AG08395 (cell line): Measurements from ENCODE around the gene SNTA1.
"Not testable (repeated sequence)": the region's sequence is repeated elsewhere in the genome, so short reads cannot be mapped to it uniquely, and the experiment has no call there.

ENCODE experiments used
- DNase-seq: peaks from one replicate; pipeline ENCODE4 v3.0.0; 2012; ENCODE audit warnings: mixed read lengths, low spot score

Gene SNTA1

GRCh38 chr20:33465481-33466302, 22.1 kb upstream of the SNTA1 start:
- no peak for DNase-seq

DNA sequence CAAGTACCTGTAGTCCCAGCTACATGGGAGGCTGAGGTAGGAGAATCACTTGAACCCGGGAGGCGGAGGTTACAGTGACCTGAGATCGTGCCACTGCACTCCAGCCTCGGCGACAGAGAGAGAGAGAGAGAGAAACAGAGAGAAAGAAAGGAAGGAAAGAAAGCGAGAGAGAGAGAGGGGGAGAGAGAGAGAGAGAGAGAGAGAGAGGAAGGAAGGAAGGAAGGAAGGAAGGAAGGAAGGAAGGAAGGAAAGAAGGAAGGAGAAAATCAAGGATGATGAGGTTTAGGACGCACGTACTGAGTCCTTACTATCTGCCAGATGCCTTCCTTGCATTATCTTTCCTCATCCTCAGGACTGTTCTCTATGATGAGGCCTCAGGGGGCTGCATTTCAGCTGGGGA, 21.2 kb upstream of the SNTA1 start:
- DNase-seq = not testable (repeated sequence)

GRCh38 chr20:33463332-33464101, 20.0 kb upstream of the SNTA1 start:
- no peak for DNase-seq

DNA sequence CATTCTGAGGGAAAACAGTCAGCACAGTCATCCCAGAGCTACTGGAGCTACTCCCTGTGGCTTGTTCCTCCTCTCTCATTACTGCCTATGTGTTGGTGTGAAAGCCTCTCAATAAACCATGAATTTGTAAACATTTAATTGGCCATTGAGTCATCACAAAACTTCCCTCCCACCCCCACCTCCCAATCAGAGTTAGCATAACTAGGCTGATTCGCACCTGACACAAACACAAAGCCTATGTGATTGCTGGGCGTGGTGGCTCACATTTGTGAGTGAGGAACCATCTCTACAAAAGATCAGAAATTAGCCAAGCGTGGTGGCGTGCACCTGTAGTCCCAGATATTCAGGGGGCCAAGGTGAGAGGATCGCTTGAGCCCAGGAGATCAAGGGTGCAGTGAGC, 17.1 kb upstream of the SNTA1 start:
- no peak for DNase-seq

- DNase-seq = no peak
These were observed 16.0 kb upstream of the SNTA1 start for GRCh38 chr20:33459599-33459998.

- peak; percentile 82 for DNase-seq
These were observed 13.5 kb upstream of the SNTA1 start for GRCh38 chr20:33456916-33457642.

DNA sequence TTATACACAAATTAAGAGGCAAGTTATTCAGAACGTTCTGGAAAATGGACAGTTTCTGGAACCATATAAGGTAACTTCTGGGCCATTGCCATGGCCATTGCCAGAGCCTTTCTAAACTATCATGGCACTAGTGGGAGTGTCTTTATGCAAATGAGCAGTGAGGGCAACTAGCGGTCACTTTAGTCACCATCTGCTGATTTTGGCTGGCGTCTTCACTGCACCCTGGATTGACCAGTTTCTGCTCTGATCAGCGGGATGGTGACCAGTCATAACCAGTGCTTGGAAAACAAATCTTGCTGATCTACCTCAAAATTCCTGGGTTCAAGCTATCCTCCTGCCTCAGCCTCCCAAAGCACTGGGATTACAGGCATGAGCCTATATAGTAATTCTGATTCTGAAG, 7.3 kb upstream of the SNTA1 start:
- no peak for DNase-seq

GRCh38 chr20:33445881-33446625, 2.5 kb upstream of the SNTA1 start:
- no peak for DNase-seq

DNA sequence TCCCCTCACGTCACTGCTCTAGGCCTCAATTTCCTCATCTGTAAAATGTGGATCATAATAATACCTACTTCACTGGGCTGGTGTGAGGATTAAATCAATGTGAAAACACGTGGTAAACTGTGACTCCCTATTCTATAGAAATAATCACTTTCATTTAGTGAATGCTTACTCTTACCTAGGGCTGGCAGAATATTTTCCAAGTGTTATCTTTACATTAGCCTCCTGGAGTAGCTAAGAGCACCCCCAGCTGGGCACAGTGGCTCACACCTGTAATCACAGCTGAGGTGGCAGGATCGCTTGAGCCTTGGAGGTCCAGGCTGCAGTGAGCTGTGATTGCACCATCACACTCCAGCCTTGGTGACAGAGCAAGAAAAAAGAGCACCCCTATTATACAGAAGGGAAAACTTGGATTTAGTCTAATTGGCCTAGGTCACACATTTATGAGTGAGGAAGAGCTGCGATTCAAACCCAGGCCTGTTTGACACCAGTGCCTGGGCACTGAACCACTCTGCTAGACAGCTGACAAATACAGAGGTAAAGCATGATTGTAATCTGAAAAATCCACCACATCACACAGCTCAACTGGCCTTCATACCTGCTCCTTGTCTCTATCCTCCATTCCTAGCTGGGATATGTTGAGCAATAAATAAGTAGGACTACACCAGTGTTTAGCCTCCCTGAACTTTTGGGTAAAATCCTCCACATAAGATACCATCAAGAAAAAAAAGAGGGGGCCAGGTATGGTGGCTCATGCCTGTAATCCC, 1.4 kb upstream of the SNTA1 start:
- no peak for DNase-seq

DNA sequence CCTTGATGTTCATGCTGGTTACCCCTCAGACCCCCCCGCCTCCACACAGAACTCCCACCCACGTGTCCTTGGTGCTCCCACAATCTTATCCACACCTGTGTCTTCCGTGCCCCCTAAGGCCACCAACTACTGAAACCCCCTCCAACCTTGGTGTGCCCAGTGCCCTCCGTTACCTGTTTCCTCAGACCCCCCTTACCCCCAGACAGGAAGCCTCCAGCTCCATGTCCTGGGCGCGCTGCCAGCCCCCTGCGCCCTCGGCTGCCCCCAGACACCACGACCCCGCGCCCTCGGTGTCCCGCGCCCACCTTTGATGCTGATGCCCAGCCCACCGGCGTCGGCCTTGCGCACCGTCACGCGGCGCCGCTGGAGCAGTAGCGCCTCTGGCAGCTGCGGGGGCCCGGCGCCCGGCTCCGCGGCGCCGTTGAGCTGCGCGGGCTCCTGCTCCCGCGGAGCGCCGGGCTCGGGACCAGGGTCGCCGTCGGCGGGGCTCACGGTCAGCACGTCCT, 504 bp downstream of the SNTA1 start:
- DNase-seq = no peak

DNA sequence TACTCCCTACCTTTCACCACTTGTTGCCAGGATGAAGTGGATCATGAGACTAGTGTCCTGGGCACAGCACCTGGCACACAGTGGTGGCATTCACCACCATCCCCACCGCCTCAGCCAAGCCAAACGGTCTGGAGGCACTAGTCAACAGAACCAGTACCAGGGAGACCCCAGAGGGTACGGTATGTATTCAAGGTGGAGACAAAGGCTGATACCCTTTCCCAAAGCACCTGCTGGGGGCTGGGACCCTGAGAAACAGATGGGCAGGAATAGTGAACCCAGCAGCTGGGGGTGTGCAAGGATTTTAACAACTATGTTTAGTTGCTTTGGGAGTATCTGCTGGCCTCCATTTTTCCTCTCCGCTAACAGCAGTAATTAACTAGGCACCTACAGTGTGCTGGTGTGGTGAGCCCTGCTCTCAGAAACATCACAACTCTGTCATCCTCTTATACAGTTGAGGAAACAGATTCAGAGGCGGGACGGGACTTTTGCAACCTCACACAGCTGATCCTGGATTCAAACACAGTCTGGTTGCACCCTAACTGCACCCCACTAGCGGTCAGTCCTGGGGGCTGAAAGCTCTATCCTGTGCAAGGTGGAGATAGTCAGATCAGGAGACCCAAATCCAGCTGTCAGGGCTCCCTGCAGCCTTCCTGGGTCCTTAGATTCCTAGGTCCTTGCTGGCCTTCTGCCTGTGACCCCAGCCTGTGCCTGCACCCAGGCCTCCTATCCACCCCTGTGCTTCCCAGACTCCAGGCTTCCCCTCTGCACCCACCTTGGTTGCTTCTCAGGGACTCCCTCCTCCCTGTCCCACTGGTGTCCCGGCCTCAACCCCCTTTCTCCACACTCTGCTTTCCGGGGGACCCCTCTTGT, 1.2 kb downstream of the SNTA1 start:
- no peak for DNase-seq

GRCh38 chr20:33441142-33441955, 2.2 kb downstream of the SNTA1 start:
- DNase-seq = no peak

- not testable (repeated sequence) for DNase-seq
These were observed 3.0 kb downstream of the SNTA1 start for GRCh38 chr20:33440562-33440961.

DNA sequence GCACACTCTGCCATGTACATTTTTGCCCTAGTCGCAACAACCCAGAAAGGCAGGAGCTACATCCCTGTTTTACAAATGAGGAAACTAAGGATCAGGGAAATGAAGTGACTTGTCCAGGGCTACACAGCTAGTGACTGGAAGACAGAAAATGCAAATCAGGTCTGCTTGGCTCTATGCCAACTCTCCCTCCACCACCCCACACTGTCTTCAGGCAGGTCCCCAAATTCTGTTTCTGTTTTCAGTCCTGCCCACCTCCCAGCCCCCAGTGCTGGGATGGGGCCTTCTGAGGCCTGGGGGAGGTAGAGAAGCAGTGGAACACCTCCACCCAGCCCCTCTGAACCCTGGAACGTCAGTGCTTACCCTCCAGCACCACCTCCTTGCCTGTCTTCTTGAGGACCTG, 5.1 kb downstream of the SNTA1 start:
- DNase-seq = no peak

GRCh38 chr20:33437141-33437911, 6.2 kb downstream of the SNTA1 start:
- peak; percentile 40 for DNase-seq

GRCh38 chr20:33434434-33434833, 9.1 kb downstream of the SNTA1 start:
- DNase-seq = no peak

DNA sequence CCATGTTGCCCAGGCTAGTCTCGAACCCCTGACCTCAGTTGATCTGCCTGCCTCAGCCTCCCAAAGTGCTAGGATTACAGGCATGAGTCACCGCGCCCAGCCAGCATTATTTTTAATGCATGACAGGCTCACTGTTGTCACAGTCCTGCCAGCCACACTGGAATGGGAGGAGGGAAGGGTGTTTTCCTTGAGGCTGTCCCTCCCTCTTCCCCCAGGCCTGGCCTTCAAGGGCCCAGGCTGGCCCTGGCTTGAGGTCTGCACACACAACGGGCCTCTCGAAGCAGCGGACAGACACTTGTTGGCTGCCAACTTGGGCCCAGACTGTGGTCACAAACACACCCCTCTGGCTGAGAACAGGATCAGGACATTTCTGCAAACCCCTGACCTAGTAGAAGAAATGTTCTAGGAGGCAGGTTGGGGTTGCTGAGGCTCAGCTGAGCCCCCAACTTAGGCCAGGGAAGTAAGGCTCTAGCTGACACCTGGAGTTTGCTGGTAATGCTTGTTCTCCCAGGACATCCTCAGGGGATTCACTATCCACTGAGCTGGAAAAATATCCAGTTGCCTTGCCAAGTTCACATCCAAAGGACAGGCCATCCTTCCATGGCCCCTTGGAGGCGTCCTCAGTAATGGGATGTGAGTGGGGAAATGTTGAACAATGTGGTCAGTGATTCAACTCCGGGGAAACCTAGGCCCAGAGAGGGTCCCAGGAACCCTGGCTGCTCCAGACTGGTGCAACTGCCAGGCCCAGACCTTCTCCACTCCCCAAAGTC, 9.9 kb downstream of the SNTA1 start:
- peak; percentile 33 for DNase-seq
